GM03348 (cell line): ENCODE measurements around the gene DPP3.
"Not testable (repeated sequence)": the region's sequence is repeated elsewhere in the genome, so short reads cannot be mapped to it uniquely, and the experiment has no call there.

Experiments
- DNase-seq: peaks from one replicate; pipeline ENCODE4 v3.0.0; 2012; ENCODE audit warnings: low spot score

The DPP3 gene

GRCh38 chr11:66532784-66533183, 52.5 kb downstream of the DPP3 start:
- DNase-seq, result no peak

GRCh38 chr11:66539170-66539869, 59.1 kb downstream of the DPP3 start:
- DNase-seq, result no peak

GRCh38 chr11:66539870-66540213, 59.6 kb downstream of the DPP3 start:
- no peak for DNase-seq

- not testable (repeated sequence) for DNase-seq
These were observed 60.4 kb downstream of the DPP3 start for GRCh38 chr11:66540598-66540997.

- DNase-seq, result no peak
These were observed 61.7 kb downstream of the DPP3 start for GRCh38 chr11:66541892-66542291.

- peak; percentile 68 for DNase-seq
These were observed 62.1 kb downstream of the DPP3 start for GRCh38 chr11:66542362-66542761.

- no peak for DNase-seq
These were observed 63.3 kb downstream of the DPP3 start for GRCh38 chr11:66543263-66544107.

GRCh38 chr11:66544952-66545351, 64.7 kb downstream of the DPP3 start:
- not testable (repeated sequence) for DNase-seq

GRCh38 chr11:66545701-66546367, 65.6 kb downstream of the DPP3 start, which contains the start of gene ZDHHC24:
TSS of gene ZDHHC24 (minus strand) at chr11:66546048. CDS start at chr11:66546003, 45 bp downstream.
- DNase-seq, result peak; percentile 100

GRCh38 chr11:66546368-66546965, 66.2 kb downstream of the DPP3 start, which contains the start of gene ACTN3:
TSS of gene ACTN3 (plus strand) at chr11:66546903. CDS start at chr11:66546938, 35 bp downstream.
- peak; percentile 67 for DNase-seq

GRCh38 chr11:66546966-66547661, 66.9 kb downstream of the DPP3 start:
- no peak for DNase-seq

GRCh38 chr11:66547662-66548009, 67.4 kb downstream of the DPP3 start:
- no peak for DNase-seq

GRCh38 chr11:66548041-66548440, 67.8 kb downstream of the DPP3 start:
- no peak for DNase-seq

GRCh38 chr11:66548774-66549630, 68.8 kb downstream of the DPP3 start:
- DNase-seq, result no peak

- no peak for DNase-seq
These were observed 69.5 kb downstream of the DPP3 start for GRCh38 chr11:66549696-66550095.

GRCh38 chr11:66550887-66551286, 70.7 kb downstream of the DPP3 start:
- DNase-seq, result no peak

- DNase-seq, result no peak
These were observed 74.4 kb downstream of the DPP3 start for GRCh38 chr11:66554602-66555001.

- DNase-seq, result no peak
These were observed 75.2 kb downstream of the DPP3 start for GRCh38 chr11:66555416-66555815.

- DNase-seq, result no peak
These were observed 75.9 kb downstream of the DPP3 start for GRCh38 chr11:66556086-66556485.

- no peak for DNase-seq
These were observed 77.6 kb downstream of the DPP3 start for GRCh38 chr11:66557733-66558326.
